ENCODE measurements around the gene NAE1. TPM values are rescaled to one million over a fixed set of nuclear protein-coding genes. Genes with fewer than 3 reads are reported as not detected.
"Not testable (repeated sequence)": the region's sequence is repeated elsewhere in the genome, so short reads cannot be mapped to it uniquely, and the experiment has no call there.

Gene NAE1
- polyA plus RNA-seq, 1 donor (not counting 4 experiments of a cell fraction or from before 2014, with no cell fraction given) = 113 TPM

DNA sequence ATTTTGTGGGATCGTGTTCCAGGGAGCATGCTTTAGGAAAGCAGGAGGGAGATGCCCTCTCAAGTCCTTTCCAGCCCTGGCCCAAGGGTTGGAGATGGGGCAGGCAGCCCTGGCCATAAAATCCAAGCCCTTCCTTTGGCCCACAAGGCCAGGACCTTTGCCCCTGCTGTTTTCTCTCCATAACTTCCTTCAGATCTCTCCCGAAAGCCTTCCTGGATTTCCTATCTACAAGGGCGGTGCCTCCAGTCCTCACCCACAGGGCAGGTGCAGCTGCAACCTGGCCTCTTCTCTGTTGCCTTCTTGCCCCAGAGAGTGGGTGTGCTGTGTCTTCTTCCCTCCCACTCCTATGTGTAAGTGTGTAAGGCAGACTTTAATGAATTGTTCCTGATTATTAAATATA is 41.1 kb upstream of the NAE1 start:
- Histone ChIP-seq H3K4me1 (ENCODE audit: control insufficient read depth, extremely low read depth, insufficient read depth, low read length) (peaks cover 8% of the 10 kb centered on the region), H3K9me1 (ENCODE audit: control insufficient read depth, extremely low read depth, insufficient read depth, low read length) (no peaks in the 10 kb centered on the region), H3K27me3 (ENCODE audit: control insufficient read depth, extremely low read depth, insufficient read depth, low read length) (no peaks in the 10 kb centered on the region), H3K4me3 (ENCODE audit: control insufficient read depth in 2 of 3, extremely low read depth in 1 of 3, insufficient read depth in 2 of 3, low read depth in 1 of 3, low read length in 3 of 3) (no peak overlapping the region), H3K36me3 (ENCODE audit: control insufficient read depth in 2 of 2, extremely low read depth in 1 of 2, insufficient read depth in 2 of 2, low read length in 2 of 2) (no peaks in the 10 kb centered on the region), H3K9ac (ENCODE audit: control insufficient read depth, extremely low read depth, insufficient read depth, low read length) (no peak overlapping the region), H3K79me2 (ENCODE audit: control insufficient read depth, insufficient read depth, low read length) (no peaks in the 10 kb centered on the region), H3K4me2 (ENCODE audit: control insufficient read depth, extremely low read depth, insufficient read depth, low read depth, low read length) (no peak overlapping the region), H3K9me3 (ENCODE audit: control insufficient read depth, low read depth, low read length) (no peaks in the 10 kb centered on the region), H2AFZ (ENCODE audit: control insufficient read depth, low read length) (no peak overlapping the region), H3K27ac (ENCODE audit: control insufficient read depth, insufficient read depth, low read length) (no peak overlapping the region), H4K20me1 (ENCODE audit: control insufficient read depth, extremely low read depth, insufficient read depth, low read length) (no peaks in the 10 kb centered on the region)
- FAIRE-seq (no peak), DNase-seq (ENCODE audit: low read depth, low spot score) (no peak)
- dilution Hi-C loops (cut with MboI; ENCODE audit: extremely low pct_ligation_motif_present, low sequenced_read_pairs) = no loop called here
- TF ChIP-seq EZH2 (IDR thresholded peaks at IDR 0.05; ENCODE audit: low read length) = no peak
- TF ChIP-seq, protein P1, sequence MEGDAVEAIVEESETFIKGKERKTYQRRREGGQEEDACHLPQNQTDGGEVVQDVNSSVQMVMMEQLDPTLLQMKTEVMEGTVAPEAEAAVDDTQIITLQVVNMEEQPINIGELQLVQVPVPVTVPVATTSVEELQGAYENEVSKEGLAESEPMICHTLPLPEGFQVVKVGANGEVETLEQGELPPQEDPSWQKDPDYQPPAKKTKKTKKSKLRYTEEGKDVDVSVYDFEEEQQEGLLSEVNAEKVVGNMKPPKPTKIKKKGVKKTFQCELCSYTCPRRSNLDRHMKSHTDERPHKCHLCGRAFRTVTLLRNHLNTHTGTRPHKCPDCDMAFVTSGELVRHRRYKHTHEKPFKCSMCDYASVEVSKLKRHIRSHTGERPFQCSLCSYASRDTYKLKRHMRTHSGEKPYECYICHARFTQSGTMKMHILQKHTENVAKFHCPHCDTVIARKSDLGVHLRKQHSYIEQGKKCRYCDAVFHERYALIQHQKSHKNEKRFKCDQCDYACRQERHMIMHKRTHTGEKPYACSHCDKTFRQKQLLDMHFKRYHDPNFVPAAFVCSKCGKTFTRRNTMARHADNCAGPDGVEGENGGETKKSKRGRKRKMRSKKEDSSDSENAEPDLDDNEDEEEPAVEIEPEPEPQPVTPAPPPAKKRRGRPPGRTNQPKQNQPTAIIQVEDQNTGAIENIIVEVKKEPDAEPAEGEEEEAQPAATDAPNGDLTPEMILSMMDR (optimal IDR thresholded peaks at IDR 0.05 in 1 of 3, IDR thresholded peaks at IDR 0.05 in 1 of 3, conservative IDR thresholded peaks at IDR 0.05 in 1 of 3; ENCODE audit: extremely low read depth in 1 of 3, insufficient read depth in 2 of 3, low read length in 3 of 3) = no peak

DNA sequence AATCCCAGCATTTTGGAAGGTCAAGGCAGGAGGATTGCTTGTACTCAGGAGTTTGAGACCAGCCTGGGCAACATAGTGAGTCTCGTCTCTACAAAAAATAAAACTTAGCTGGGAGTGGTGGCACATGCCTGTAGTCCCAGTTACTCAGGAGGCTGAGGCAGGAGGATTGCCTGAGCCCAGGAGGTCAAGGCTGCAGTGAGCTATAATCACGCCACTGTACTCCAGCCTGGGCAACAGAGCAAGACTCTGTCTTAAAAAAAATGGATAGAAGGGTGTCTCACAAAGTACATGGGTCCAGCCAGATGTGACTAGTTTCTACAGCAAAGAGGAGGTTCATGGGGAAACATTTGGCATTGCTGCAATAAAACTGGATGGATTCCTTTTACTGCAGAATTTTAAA is 40.6 kb upstream of the NAE1 start:
- DNase-seq (ENCODE audit: low read depth, low spot score); H3K9me1 ChIP-seq (ENCODE audit: control insufficient read depth, extremely low read depth, insufficient read depth, low read length); H3K4me2 ChIP-seq (ENCODE audit: control insufficient read depth, extremely low read depth, insufficient read depth, low read depth, low read length); H2AFZ ChIP-seq (ENCODE audit: control insufficient read depth, low read length); H3K79me2 ChIP-seq (ENCODE audit: control insufficient read depth, insufficient read depth, low read length); H3K27me3 ChIP-seq (ENCODE audit: control insufficient read depth, extremely low read depth, insufficient read depth, low read length); FAIRE-seq; H3K27ac ChIP-seq (ENCODE audit: control insufficient read depth, insufficient read depth, low read length); H3K9ac ChIP-seq (ENCODE audit: control insufficient read depth, extremely low read depth, insufficient read depth, low read length); dilution Hi-C loops (cut with MboI; ENCODE audit: extremely low pct_ligation_motif_present, low sequenced_read_pairs); H3K36me3 ChIP-seq (ENCODE audit: control insufficient read depth in 2 of 2, extremely low read depth in 1 of 2, insufficient read depth in 2 of 2, low read length in 2 of 2); H3K9me3 ChIP-seq (ENCODE audit: control insufficient read depth, low read depth, low read length); H3K4me1 ChIP-seq (ENCODE audit: control insufficient read depth, extremely low read depth, insufficient read depth, low read length); H4K20me1 ChIP-seq (ENCODE audit: control insufficient read depth, extremely low read depth, insufficient read depth, low read length); H3K4me3 ChIP-seq (ENCODE audit: control insufficient read depth in 2 of 3, extremely low read depth in 1 of 3, insufficient read depth in 2 of 3, low read depth in 1 of 3, low read length in 3 of 3): not testable (repeated sequence)

DNA sequence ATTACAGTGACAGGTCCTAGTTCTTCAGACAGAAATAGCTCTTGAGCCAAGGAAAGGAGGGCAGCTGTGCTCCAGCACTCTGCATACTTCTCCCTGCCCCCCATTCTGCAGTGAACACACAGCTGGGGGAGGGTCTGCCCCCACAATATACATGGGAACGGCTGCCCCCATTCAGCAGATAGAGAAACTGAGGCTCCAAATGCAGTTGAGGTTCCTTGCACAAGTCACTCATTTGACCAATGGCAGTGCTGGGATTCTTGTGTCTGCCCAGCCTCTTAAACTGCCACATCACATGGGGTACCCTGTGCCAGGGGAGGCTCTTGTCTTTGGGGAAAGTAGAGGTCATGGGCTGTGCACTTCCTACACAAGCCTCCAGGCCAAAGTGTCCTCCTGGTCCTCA is 38.6 kb upstream of the NAE1 start:
- Histone ChIP-seq H3K4me2 (ENCODE audit: control insufficient read depth, extremely low read depth, insufficient read depth, low read depth, low read length) (no peak overlapping the region), H3K79me2 (ENCODE audit: control insufficient read depth, insufficient read depth, low read length) (no peaks in the 10 kb centered on the region), H3K9me1 (ENCODE audit: control insufficient read depth, extremely low read depth, insufficient read depth, low read length) (no peaks in the 10 kb centered on the region), H3K27ac (ENCODE audit: control insufficient read depth, insufficient read depth, low read length) (no peak overlapping the region), H3K9me3 (ENCODE audit: control insufficient read depth, low read depth, low read length) (no peaks in the 10 kb centered on the region), H3K4me3 (ENCODE audit: control insufficient read depth in 2 of 3, extremely low read depth in 1 of 3, insufficient read depth in 2 of 3, low read depth in 1 of 3, low read length in 3 of 3) (no peak overlapping the region), H3K36me3 (ENCODE audit: control insufficient read depth in 2 of 2, extremely low read depth in 1 of 2, insufficient read depth in 2 of 2, low read length in 2 of 2) (no peaks in the 10 kb centered on the region), H3K27me3 (ENCODE audit: control insufficient read depth, extremely low read depth, insufficient read depth, low read length) (no peaks in the 10 kb centered on the region), H3K4me1 (ENCODE audit: control insufficient read depth, extremely low read depth, insufficient read depth, low read length) (peaks cover 8% of the 10 kb centered on the region), H2AFZ (ENCODE audit: control insufficient read depth, low read length) (no peak overlapping the region), H3K9ac (ENCODE audit: control insufficient read depth, extremely low read depth, insufficient read depth, low read length) (no peak overlapping the region), H4K20me1 (ENCODE audit: control insufficient read depth, extremely low read depth, insufficient read depth, low read length) (no peaks in the 10 kb centered on the region)
- FAIRE-seq = no peak
- no peak for DNase-seq (ENCODE audit: low read depth, low spot score)
- TF ChIP-seq, protein P1 (optimal IDR thresholded peaks at IDR 0.05 in 1 of 3, IDR thresholded peaks at IDR 0.05 in 1 of 3, conservative IDR thresholded peaks at IDR 0.05 in 1 of 3; ENCODE audit: extremely low read depth in 1 of 3, insufficient read depth in 2 of 3, low read length in 3 of 3) = no peak
- TF ChIP-seq EZH2 (IDR thresholded peaks at IDR 0.05; ENCODE audit: low read length) = no peak
- dilution Hi-C loops (cut with MboI; ENCODE audit: extremely low pct_ligation_motif_present, low sequenced_read_pairs) = no loop called here

All from keratinocyte (primary cell).